ENCODE measurements around the gene KIAA0825. TPM values are rescaled to one million over a fixed set of nuclear protein-coding genes. Genes with fewer than 3 reads are reported as not detected.

Gene KIAA0825
- total RNA-seq, 1 experiment from 2014 or later = 0.07 TPM

- Histone ChIP-seq H3K9ac (ENCODE audit: low read length) (no peak overlapping the region), H3K27ac (ENCODE audit: low read length) (no peak overlapping the region), H2AFZ (ENCODE audit: low read length) (no peak overlapping the region), H3K9me3 (ENCODE audit: low read length) (no peaks in the 10 kb centered on the region), H4K20me1 (ENCODE audit: low read length) (no peaks in the 10 kb centered on the region), H3K4me1 (ENCODE audit: insufficient read depth, low read length) (peaks cover 13% of the 10 kb centered on the region), H3K79me2 (ENCODE audit: low read length) (no peaks in the 10 kb centered on the region), H3F3A (ENCODE audit: low read length, unreplicated experiment) (no peaks in the 10 kb centered on the region), H3K9me2 (replicated peaks; ENCODE audit: low read length) (no peaks in the 10 kb centered on the region), H3K4me3 (ENCODE audit: low read length) (no peak overlapping the region), H3K36me3 (ENCODE audit: low read depth, low read length) (no peaks in the 10 kb centered on the region), H3K27me3 (ENCODE audit: low read length) (no peaks in the 10 kb centered on the region), H3K4me2 (ENCODE audit: low read length) (no peak overlapping the region)
- ATAC-seq (no peak), DNase-seq (no peak)
- ChIA-PET CTCF (no interaction called here), POLR2A (ENCODE audit: unreplicated experiment) (no interaction called here)
- no TSS peak for BruUV-seq (replicated peaks)
- no peak for TF ChIP-seq EZH2phosphoT487 (IDR thresholded peaks at IDR 0.05; ENCODE audit: borderline replicate concordance, low read length)
- TF ChIP-seq EZH2 (IDR thresholded peaks at IDR 0.05; ENCODE audit: low read length, unreplicated experiment) = no peak
- no peak for TF ChIP-seq CTCF (conservative IDR thresholded peaks at IDR 0.05; ENCODE audit: low read depth, low read length)
- intact Hi-C loops (cut with micrococcal nuclease) = no loop called here
These were observed 186.7 kb downstream of the KIAA0825 start for GRCh38 chr5:94431696-94432095.

- Histone ChIP-seq H3F3A (ENCODE audit: low read length, unreplicated experiment) (no peaks in the 10 kb centered on the region), H3K9me3 (ENCODE audit: low read length) (no peaks in the 10 kb centered on the region), H2AFZ (ENCODE audit: low read length) (no peak overlapping the region), H3K27ac (ENCODE audit: low read length) (no peak overlapping the region), H3K9ac (ENCODE audit: low read length) (no peak overlapping the region), H3K4me2 (ENCODE audit: low read length) (no peak overlapping the region), H3K79me2 (ENCODE audit: low read length) (no peaks in the 10 kb centered on the region), H3K36me3 (ENCODE audit: low read depth, low read length) (no peaks in the 10 kb centered on the region), H3K4me1 (ENCODE audit: insufficient read depth, low read length) (peaks cover 13% of the 10 kb centered on the region), H3K9me2 (replicated peaks; ENCODE audit: low read length) (no peaks in the 10 kb centered on the region), H4K20me1 (ENCODE audit: low read length) (no peaks in the 10 kb centered on the region), H3K4me3 (ENCODE audit: low read length) (no peak overlapping the region), H3K27me3 (ENCODE audit: low read length) (no peaks in the 10 kb centered on the region)
- ChIA-PET CTCF (no interaction called here), POLR2A (ENCODE audit: unreplicated experiment) (no interaction called here)
- no peak for TF ChIP-seq CTCF (conservative IDR thresholded peaks at IDR 0.05; ENCODE audit: low read depth, low read length)
- TF ChIP-seq EZH2 (IDR thresholded peaks at IDR 0.05; ENCODE audit: low read length, unreplicated experiment) = no peak
- no peak for TF ChIP-seq EZH2phosphoT487 (IDR thresholded peaks at IDR 0.05; ENCODE audit: borderline replicate concordance, low read length)
- DNase-seq = no peak
- intact Hi-C loops (cut with micrococcal nuclease) = no loop called here
- no peak for ATAC-seq
- no TSS peak for BruUV-seq (replicated peaks)
These were observed 188.8 kb downstream of the KIAA0825 start for GRCh38 chr5:94429566-94429965.

- no peaks in the 10 kb centered on the region for H3F3A ChIP-seq (ENCODE audit: low read length, unreplicated experiment)
- H4K20me1 ChIP-seq (ENCODE audit: low read length) = no peaks in the 10 kb centered on the region
- no peak overlapping the region for H3K4me2 ChIP-seq (ENCODE audit: low read length)
- CTCF ChIA-PET = no interaction called here
- H2AFZ ChIP-seq (ENCODE audit: low read length) = no peak overlapping the region
- no peaks in the 10 kb centered on the region for H3K36me3 ChIP-seq (ENCODE audit: low read depth, low read length)
- no peaks in the 10 kb centered on the region for H3K27me3 ChIP-seq (ENCODE audit: low read length)
- no TSS peak for BruUV-seq (replicated peaks)
- H3K79me2 ChIP-seq (ENCODE audit: low read length) = no peaks in the 10 kb centered on the region
- H3K4me3 ChIP-seq (ENCODE audit: low read length) = no peak overlapping the region
- TF ChIP-seq CTCF (conservative IDR thresholded peaks at IDR 0.05; ENCODE audit: low read depth, low read length) = no peak
- TF ChIP-seq EZH2phosphoT487 (IDR thresholded peaks at IDR 0.05; ENCODE audit: borderline replicate concordance, low read length) = no peak
- TF ChIP-seq EZH2 (IDR thresholded peaks at IDR 0.05; ENCODE audit: low read length, unreplicated experiment) = no peak
- no peak for ATAC-seq
- intact Hi-C loops (cut with micrococcal nuclease) = no loop called here
- no peak overlapping the region for H3K27ac ChIP-seq (ENCODE audit: low read length)
- H3K9me3 ChIP-seq (ENCODE audit: low read length) = no peaks in the 10 kb centered on the region
- no peaks in the 10 kb centered on the region for H3K9me2 ChIP-seq (replicated peaks; ENCODE audit: low read length)
- peaks cover 14% of the 10 kb centered on the region; the same call in 1 of the 2 replicates for H3K4me1 ChIP-seq (ENCODE audit: insufficient read depth, low read length)
- H3K9ac ChIP-seq (ENCODE audit: low read length) = no peak overlapping the region
- DNase-seq = no peak
- POLR2A ChIA-PET (ENCODE audit: unreplicated experiment) = no interaction called here
These were observed 193.0 kb downstream of the KIAA0825 start for GRCh38 chr5:94425396-94425795.

Measured in PC-3 (cell line).